Astrocyte of the spinal cord (primary cell): ENCODE measurements around the gene STX16.
"Not testable (repeated sequence)": the region's sequence is repeated elsewhere in the genome, so short reads cannot be mapped to it uniquely, and the experiment has no call there.

Source experiments
- DNase-seq: peaks from one replicate; pipeline ENCODE4 v3.0.0; 2011; ENCODE audit warnings: low read depth, low spot score
- H3K4me3 ChIP-seq: 2 replicates; pipeline ENCODE4 v1.5.1; 2011; ENCODE audit warnings: low read depth, mild to moderate bottlenecking, low read length, moderate library complexity
- in situ Hi-C: cut with HindIII; loops from 2 replicates; pipeline ENCODE4 v1.10.0; 2017; ENCODE audit warnings: low sequenced_read_pairs
- TF ChIP-seq, protein P1 (sequence below): IDR thresholded peaks from 2 replicates; pipeline ENCODE4 v1.5.1; 2012; ENCODE audit warnings: low read depth, mild to moderate bottlenecking, low read length, inconsistent platforms

The STX16 gene

GRCh38 chr20:58722877-58723627 lies 72.0 kb downstream of the STX16 start:
- TF ChIP-seq, protein P1, sequence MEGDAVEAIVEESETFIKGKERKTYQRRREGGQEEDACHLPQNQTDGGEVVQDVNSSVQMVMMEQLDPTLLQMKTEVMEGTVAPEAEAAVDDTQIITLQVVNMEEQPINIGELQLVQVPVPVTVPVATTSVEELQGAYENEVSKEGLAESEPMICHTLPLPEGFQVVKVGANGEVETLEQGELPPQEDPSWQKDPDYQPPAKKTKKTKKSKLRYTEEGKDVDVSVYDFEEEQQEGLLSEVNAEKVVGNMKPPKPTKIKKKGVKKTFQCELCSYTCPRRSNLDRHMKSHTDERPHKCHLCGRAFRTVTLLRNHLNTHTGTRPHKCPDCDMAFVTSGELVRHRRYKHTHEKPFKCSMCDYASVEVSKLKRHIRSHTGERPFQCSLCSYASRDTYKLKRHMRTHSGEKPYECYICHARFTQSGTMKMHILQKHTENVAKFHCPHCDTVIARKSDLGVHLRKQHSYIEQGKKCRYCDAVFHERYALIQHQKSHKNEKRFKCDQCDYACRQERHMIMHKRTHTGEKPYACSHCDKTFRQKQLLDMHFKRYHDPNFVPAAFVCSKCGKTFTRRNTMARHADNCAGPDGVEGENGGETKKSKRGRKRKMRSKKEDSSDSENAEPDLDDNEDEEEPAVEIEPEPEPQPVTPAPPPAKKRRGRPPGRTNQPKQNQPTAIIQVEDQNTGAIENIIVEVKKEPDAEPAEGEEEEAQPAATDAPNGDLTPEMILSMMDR, result no peak
- in situ Hi-C loops, result no loop called here
- DNase-seq, result no peak
- H3K4me3 ChIP-seq, result no peak overlapping the region

DNA sequence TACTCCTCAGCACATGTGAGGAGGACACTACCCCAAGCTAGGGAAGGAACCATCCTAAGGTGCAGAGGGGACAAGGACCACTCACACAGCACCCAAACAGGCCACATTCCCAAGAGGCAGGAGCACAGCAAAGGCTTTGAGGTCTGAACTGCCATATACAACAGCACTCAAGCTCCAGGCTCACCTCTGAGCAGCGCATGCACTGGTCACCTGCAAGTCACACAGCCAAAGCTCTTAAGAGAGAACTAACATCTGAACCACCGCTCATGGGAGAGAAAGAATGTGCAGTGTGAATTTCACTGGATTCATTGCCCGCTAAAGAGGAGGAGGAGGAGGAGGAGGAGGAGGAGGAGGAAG lies 72.5 kb downstream of the STX16 start:
- no peak for DNase-seq
- no peak overlapping the region for H3K4me3 ChIP-seq
- in situ Hi-C loops, result no loop called here
- TF ChIP-seq, protein P1, result no peak

DNA sequence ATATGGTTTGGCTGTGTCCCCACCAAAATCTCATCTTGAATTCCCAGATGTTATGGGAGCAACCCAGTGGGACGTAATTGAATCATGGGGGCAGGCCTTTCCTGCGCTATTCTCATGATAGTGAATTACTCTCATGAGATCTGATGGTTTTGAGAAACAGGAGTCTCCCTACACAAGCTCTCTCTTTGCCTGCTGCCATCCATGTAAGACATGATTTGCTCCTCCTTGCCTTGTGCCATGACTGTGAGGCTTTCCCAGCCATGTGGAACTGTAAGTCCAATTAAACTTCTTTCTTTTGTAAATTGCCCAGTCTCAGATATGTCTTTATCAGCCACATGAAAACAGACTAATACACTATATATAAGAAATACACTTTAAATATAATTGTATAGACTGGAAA lies 75.1 kb downstream of the STX16 start:
- in situ Hi-C loops, H3K4me3 ChIP-seq, DNase-seq: not testable (repeated sequence)
